Naive thymus-derived CD4-positive, alpha-beta T cell (primary cell): ENCODE measurements around the gene SPTSSA. TPM values are rescaled to one million over a fixed set of nuclear protein-coding genes. Genes with fewer than 3 reads are reported as not detected.

Experiments used
- ATAC-seq: fragments of 150-1000 bp; cut with Tn5 transposase; 2 replicates; pipeline ENCODE4 v1.10.0; 2021; ENCODE audit warnings: mild to moderate bottlenecking, moderate library complexity
- CTCF ChIA-PET: fragments of 350-600 bp; sonication (Branson Sonifier 250); formaldehyde crosslinking; loops from one replicate; lab custom pipeline; 2021; ENCODE audit warnings: antibody characterized with exemption; lab: Charles Lee
- POLR2A ChIA-PET: fragments of 350-600 bp; sonication (Branson Sonifier 250); formaldehyde crosslinking; loops from one replicate; lab custom pipeline; 2021; ENCODE audit warnings: antibody characterized with exemption, inconsistent platforms; lab: Charles Lee
- DNase-seq, 9 donors: peaks; one replicate each; pipeline versions ENCODE4 v3.0.0 to v3.0.0-alpha.2; 2020 to 2022; ENCODE audit warnings: mixed read lengths in 1 of 9
- H3K27ac ChIP-seq: one replicate; pipeline ENCODE4 v1.7.0; 2013; ENCODE audit warnings: mild to moderate bottlenecking, low read depth, low read length, moderate library complexity
- H3K27me3 ChIP-seq, 2 donors: one replicate each; pipeline ENCODE4 v1.7.0; 2013; ENCODE audit warnings: low read length in 2 of 2, mild to moderate bottlenecking in 2 of 2, moderate library complexity in 2 of 2; ENCODE audit not compliant: control insufficient read depth in 2 of 2, insufficient read depth in 2 of 2
- H3K36me3 ChIP-seq, 3 experiments: 1 replicate in 2 of 3; 2 replicates in 1 of 3; pipeline ENCODE4 v1.7.0; 2013; ENCODE audit warnings: low read length in 3 of 3, mild to moderate bottlenecking in 3 of 3, moderate library complexity in 1 of 3; ENCODE audit not compliant: insufficient read depth in 3 of 3, control insufficient read depth in 2 of 3
- H3K4me1 ChIP-seq, 2 donors: one replicate each; pipeline ENCODE4 v1.7.0; 2013; ENCODE audit warnings: low read length in 2 of 2, mild to moderate bottlenecking in 2 of 2, moderate library complexity in 1 of 2; ENCODE audit not compliant: control insufficient read depth in 2 of 2, insufficient read depth in 2 of 2
- H3K4me3 ChIP-seq: 2 replicates; pipeline ENCODE4 v1.7.0; 2013; ENCODE audit warnings: mild to moderate bottlenecking, low read length
- H3K9me3 ChIP-seq, 3 experiments: 1 replicate in 2 of 3; 2 replicates in 1 of 3; pipeline ENCODE4 v1.7.0; 2013; ENCODE audit warnings: low read length in 3 of 3; ENCODE audit not compliant: control insufficient read depth in 2 of 3
- H3K27ac Mint-ChIP-seq, 9 donors: one replicate each; pipeline ENCODE4 v1.8.0; 2020 to 2022; ENCODE audit warnings: mixed read lengths in 9 of 9, mild to moderate bottlenecking in 8 of 9, moderate library complexity in 5 of 9, inconsistent platforms in 2 of 9
- H3K27me3 Mint-ChIP-seq, 5 donors: one replicate each; pipeline ENCODE4 v1.8.0; 2021 to 2022; ENCODE audit warnings: mixed read lengths in 5 of 5, mild to moderate bottlenecking in 1 of 5
- H3K36me3 Mint-ChIP-seq, 5 donors: one replicate each; pipeline ENCODE4 v1.8.0; 2020 to 2022; ENCODE audit warnings: mixed read lengths in 5 of 5, mild to moderate bottlenecking in 3 of 5, inconsistent platforms in 1 of 5
- H3K4me1 Mint-ChIP-seq, 7 donors: one replicate each; pipeline ENCODE4 v1.8.0; 2020 to 2022; ENCODE audit warnings: mixed read lengths in 7 of 7, mild to moderate bottlenecking in 3 of 7, inconsistent platforms in 1 of 7
- H3K4me3 Mint-ChIP-seq, 10 donors: one replicate each; pipeline ENCODE4 v1.8.0; 2020 to 2022; ENCODE audit warnings: mild to moderate bottlenecking in 10 of 10, mixed read lengths in 10 of 10, moderate library complexity in 6 of 10, inconsistent platforms in 2 of 10
- H3K9me3 Mint-ChIP-seq, 11 donors: one replicate each; pipeline ENCODE4 v1.8.0; 2020 to 2022; ENCODE audit warnings: mixed read lengths in 11 of 11, mild to moderate bottlenecking in 4 of 11, inconsistent platforms in 1 of 11, moderate library complexity in 1 of 11
- intact Hi-C, 2 donors: fragments of 100-400 bp; cut with micrococcal nuclease; formaldehyde crosslinking; loops; one replicate each; pipeline ENCODE4 v1.15.1; 2023
- polyA plus RNA-seq, 2 donors: library from polyadenylated mRNA; unstranded; fragments of 300-500 nt; fragmentation: Illumina TruSeq; gene quantifications; one replicate each; pipeline ENCODE4 v1.2.3, GENCODE V29; 2021
- total RNA-seq, 6 experiments: library from RNA in 5 of 6; stranded (reverse) in 5 of 6; gene quantifications; 1 replicate in 5 of 6; 2 replicates in 1 of 6; pipeline ENCODE4 v1.2.3 and lab custom pipeline; 2021 to 2026

SPTSSA gene
- total and polyA plus RNA-seq, 7 experiments from 2014 or later = 2.2 to 13.3 (median 5.1) TPM

DNA sequence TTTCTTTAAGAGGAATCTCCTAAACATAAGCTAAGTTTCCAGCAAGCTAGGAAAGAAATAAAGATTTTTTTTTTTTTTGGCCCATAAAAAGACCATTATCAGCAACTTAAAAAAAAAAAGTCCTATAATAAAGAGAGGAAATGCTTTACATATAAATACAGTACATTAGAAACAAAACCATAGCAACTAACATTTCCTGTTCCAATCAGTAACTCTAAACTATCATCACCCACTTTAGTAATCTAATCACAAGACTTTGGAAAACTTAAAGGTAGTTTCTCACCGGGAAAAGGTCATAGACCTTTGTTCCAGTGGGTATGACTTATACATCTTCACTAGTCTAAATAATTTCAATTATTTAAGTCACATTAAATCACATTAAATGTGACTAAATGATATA is 11.1 kb downstream of the SPTSSA start:
- no peaks in the 10 kb centered on the region for H3K4me1 ChIP-seq
- no peaks in the 10 kb centered on the region for H3K27me3 ChIP-seq
- ATAC-seq (no peak), DNase-seq (no peak)
- ChIA-PET POLR2A (no interaction called here), CTCF (no interaction called here)
- no peaks in the 10 kb centered on the region for H3K9me3 ChIP-seq
- Mint-ChIP-seq H3K4me3 (no peak overlapping the region), H3K4me1 (peaks cover 0 to 7% (median 0%) of the 10 kb centered on the region in 7 donors), H3K27me3 (no peaks in the 10 kb centered on the region), H3K9me3 (no peaks in the 10 kb centered on the region), H3K27ac (no peak overlapping the region), H3K36me3 (peaks cover 0 to 12% (median 7%) of the 10 kb centered on the region in 5 donors)
- H3K4me3 ChIP-seq = no peak overlapping the region
- H3K27ac ChIP-seq = no peak overlapping the region
- no peaks in the 10 kb centered on the region for H3K36me3 ChIP-seq
- intact Hi-C loops = no loop called here

DNA sequence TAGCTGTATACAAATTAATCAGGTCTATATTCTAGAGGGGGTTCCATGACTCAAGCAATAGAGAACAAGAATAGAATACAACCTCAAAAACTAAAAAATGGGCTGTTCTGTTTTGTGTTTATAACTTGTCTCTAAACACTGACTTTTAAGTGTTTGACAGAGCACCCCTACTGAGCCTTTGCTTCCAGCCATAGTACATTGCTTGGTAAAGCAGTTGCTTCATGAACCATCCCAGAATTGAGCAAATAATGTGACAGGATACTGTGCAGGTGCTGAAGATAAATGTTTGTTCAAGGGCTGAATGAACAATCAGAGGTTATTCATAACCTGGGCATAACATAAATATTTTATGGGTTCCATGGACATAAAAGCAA is 11.5 kb downstream of the SPTSSA start:
- Histone ChIP-seq H3K4me3 (no peak overlapping the region), H3K9me3 (no peaks in the 10 kb centered on the region), H3K27ac (no peak overlapping the region), H3K4me1 (no peaks in the 10 kb centered on the region), H3K27me3 (no peaks in the 10 kb centered on the region), H3K36me3 (no peaks in the 10 kb centered on the region)
- Mint-ChIP-seq H3K27ac (no peak overlapping the region), H3K27me3 (no peaks in the 10 kb centered on the region), H3K36me3 (peaks cover 0 to 12% (median 7%) of the 10 kb centered on the region in 5 donors), H3K4me1 (peaks cover 0 to 7% (median 0%) of the 10 kb centered on the region in 7 donors), H3K4me3 (no peak overlapping the region), H3K9me3 (no peaks in the 10 kb centered on the region)
- intact Hi-C loops = no loop called here
- ChIA-PET POLR2A (no interaction called here), CTCF (no interaction called here)
- no peak for ATAC-seq
- DNase-seq = no peak

DNA sequence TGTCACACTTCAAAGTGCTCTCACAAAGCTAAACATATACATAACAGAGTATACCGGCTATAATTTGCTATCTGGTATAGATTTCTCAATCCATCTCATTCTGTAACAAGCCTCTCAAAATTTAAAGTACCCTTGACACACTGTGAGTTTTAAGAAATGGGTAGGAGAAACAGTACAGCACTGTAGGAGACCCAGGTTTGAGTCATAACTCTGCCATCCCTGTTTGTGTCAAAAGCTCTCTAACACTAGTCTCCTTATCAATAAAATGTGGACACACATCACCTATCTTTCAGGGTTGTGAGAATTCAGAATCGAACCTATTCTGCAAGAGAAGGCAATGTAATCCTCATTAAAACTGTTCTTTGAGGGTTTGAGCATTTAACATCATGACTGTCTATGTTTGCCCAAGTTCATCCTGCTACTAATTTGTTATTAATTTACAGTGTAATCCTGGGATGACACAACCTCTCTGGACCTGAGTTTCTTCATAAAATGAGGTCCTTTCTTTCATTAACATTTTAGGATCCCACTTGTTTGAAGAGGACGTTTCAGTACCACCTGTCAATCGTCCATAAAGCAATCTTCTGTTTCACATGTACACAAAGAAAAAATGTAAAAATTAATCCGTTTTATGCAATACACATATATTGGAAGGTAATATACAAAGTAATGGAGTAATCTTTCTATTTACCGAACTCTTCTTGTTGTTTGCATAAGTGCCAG is 12.1 kb downstream of the SPTSSA start:
- Histone ChIP-seq H3K9me3 (no peaks in the 10 kb centered on the region), H3K27me3 (no peaks in the 10 kb centered on the region), H3K27ac (no peak overlapping the region), H3K4me1 (no peaks in the 10 kb centered on the region), H3K4me3 (no peak overlapping the region), H3K36me3 (no peaks in the 10 kb centered on the region)
- no peak overlapping the region for H3K27ac Mint-ChIP-seq
- ATAC-seq (no peak), DNase-seq (no peak)
- intact Hi-C loops = no loop called here
- no peak overlapping the region for H3K4me3 Mint-ChIP-seq
- POLR2A ChIA-PET = no interaction called here
- peaks cover 0 to 7% (median 0%) of the 10 kb centered on the region in 7 donors for H3K4me1 Mint-ChIP-seq
- peaks cover 0 to 12% (median 7%) of the 10 kb centered on the region in 5 donors for H3K36me3 Mint-ChIP-seq
- no peaks in the 10 kb centered on the region for H3K27me3 Mint-ChIP-seq
- no peaks in the 10 kb centered on the region for H3K9me3 Mint-ChIP-seq
- CTCF ChIA-PET = no interaction called here

DNA sequence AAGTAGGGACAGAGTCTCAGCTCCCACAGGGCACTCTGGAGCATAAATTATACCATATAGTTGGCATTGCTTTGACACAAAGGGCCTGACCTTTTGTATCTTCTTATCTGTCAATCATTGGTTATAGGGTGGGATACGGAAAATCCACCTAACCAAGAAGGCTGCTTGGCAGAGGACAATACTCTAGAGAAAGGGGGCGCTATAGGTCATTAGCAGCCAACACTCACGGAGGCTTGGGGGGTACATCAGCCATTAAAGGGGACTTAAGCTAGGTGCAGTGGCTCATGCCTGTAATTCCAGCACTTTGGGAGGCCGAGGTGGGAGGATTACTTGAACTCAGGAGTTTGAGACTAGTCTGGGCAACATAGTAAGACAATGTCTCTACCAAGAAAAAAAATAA is 22.9 kb downstream of the SPTSSA start:
- Mint-ChIP-seq H3K4me1 (peaks cover 0 to 14% (median 5%) of the 10 kb centered on the region in 7 donors), H3K4me3 (no peak overlapping the region), H3K27ac (no peak overlapping the region), H3K36me3 (peaks cover 0 to 9% (median 8%) of the 10 kb centered on the region in 5 donors), H3K27me3 (no peaks in the 10 kb centered on the region), H3K9me3 (peaks cover 0 to 5% (median 0%) of the 10 kb centered on the region in 11 donors)
- DNase-seq = no peak
- POLR2A ChIA-PET = no interaction called here
- H3K27me3 ChIP-seq = no peaks in the 10 kb centered on the region
- intact Hi-C loops = no loop called here
- no peak overlapping the region for H3K27ac ChIP-seq
- CTCF ChIA-PET = no interaction called here
- H3K36me3 ChIP-seq = no peaks in the 10 kb centered on the region
- no peak for ATAC-seq
- no peaks in the 10 kb centered on the region for H3K4me1 ChIP-seq
- no peak overlapping the region for H3K4me3 ChIP-seq
- no peaks in the 10 kb centered on the region for H3K9me3 ChIP-seq

DNA sequence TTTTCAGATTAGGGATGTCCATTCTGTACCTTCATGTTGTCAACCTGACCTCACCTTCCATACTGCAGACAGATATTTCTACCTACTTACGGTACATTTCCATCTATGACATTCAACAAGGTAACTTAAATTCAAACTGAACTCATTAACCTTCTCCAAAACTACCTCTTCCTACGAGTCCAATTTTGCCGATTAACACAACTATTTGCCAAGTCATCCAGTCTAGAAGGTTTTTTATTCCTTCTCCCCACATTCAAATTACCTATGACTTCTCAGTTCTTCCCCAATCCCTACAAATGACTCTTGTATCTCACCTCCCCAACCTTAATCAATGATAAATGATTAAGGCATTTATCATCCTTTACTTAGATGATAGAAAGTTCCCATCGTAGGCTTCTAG is 23.6 kb downstream of the SPTSSA start:
- ATAC-seq (no peak), DNase-seq (no peak)
- no peaks in the 10 kb centered on the region for H3K9me3 ChIP-seq
- POLR2A ChIA-PET = no interaction called here
- H3K27me3 ChIP-seq = no peaks in the 10 kb centered on the region
- Mint-ChIP-seq H3K27me3 (no peaks in the 10 kb centered on the region), H3K4me3 (no peak overlapping the region), H3K27ac (no peak overlapping the region), H3K9me3 (peaks cover 0 to 5% (median 0%) of the 10 kb centered on the region in 11 donors), H3K36me3 (peaks cover 0 to 9% (median 8%) of the 10 kb centered on the region in 5 donors), H3K4me1 (peaks cover 0 to 14% (median 5%) of the 10 kb centered on the region in 7 donors)
- no peaks in the 10 kb centered on the region for H3K4me1 ChIP-seq
- no peak overlapping the region for H3K4me3 ChIP-seq
- intact Hi-C loops = no loop called here
- CTCF ChIA-PET = no interaction called here
- H3K27ac ChIP-seq = no peak overlapping the region
- H3K36me3 ChIP-seq = no peaks in the 10 kb centered on the region

DNA sequence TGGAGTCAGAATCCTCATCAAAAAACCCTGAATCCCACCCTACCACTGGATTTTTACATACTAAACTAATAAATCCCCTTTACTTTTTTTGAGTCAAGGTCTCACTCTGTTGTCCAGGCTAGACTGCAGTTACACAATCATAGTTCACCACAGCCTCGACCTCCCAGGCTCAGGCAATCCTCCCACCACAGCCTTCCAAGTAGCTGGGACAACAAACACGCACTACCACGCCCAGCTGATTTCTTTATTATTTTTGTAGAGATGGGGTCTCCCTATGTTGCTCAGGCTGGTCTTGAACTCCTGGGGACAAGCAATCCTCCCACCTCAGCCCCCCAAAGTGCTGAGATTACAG is 24.3 kb downstream of the SPTSSA start:
- Histone ChIP-seq H3K4me3 (no peak overlapping the region), H3K27ac (no peak overlapping the region), H3K4me1 (no peaks in the 10 kb centered on the region), H3K36me3 (no peaks in the 10 kb centered on the region), H3K27me3 (no peaks in the 10 kb centered on the region), H3K9me3 (no peaks in the 10 kb centered on the region)
- Mint-ChIP-seq H3K9me3 (peaks cover 0 to 5% (median 0%) of the 10 kb centered on the region in 11 donors), H3K4me3 (no peak overlapping the region), H3K27me3 (no peaks in the 10 kb centered on the region), H3K36me3 (peaks cover 0 to 10% (median 5%) of the 10 kb centered on the region in 5 donors), H3K4me1 (peaks cover 0 to 14% (median 5%) of the 10 kb centered on the region in 7 donors), H3K27ac (no peak overlapping the region)
- CTCF ChIA-PET = no interaction called here
- POLR2A ChIA-PET = no interaction called here
- no peak for ATAC-seq
- no peak for DNase-seq
- intact Hi-C loops = no loop called here
